Fibroblast of pulmonary artery (primary cell): ENCODE measurements around the gene XCR1.
"Not testable (repeated sequence)": the region's sequence is repeated elsewhere in the genome, so short reads cannot be mapped to it uniquely, and the experiment has no call there.

ENCODE experiments used
- DNase-seq: peaks from one replicate; pipeline ENCODE4 v3.0.0-alpha.2; 2010; ENCODE audit warnings: low read depth
- H3K4me3 ChIP-seq: replicated peaks from 2 replicates; pipeline ENCODE4 v1.5.1; 2011; ENCODE audit warnings: low read depth, mild to moderate bottlenecking, control low read depth, low read length, moderate library complexity
- CTCF ChIP-seq: IDR thresholded peaks from 2 replicates; pipeline ENCODE4 v1.5.1; 2011; ENCODE audit warnings: mild to moderate bottlenecking, control low read depth, low read length, inconsistent platforms; ENCODE audit errors: missing control alignments

XCR1 gene

GRCh38 chr3:46013316-46014094, 13.8 kb downstream of the XCR1 start:
- H3K4me3 ChIP-seq: no peak overlapping the region
- no peak for TF ChIP-seq CTCF
- no peak for DNase-seq

GRCh38 chr3:46012246-46012645, 15.0 kb downstream of the XCR1 start:
- no peak for TF ChIP-seq CTCF
- no peak for DNase-seq
- H3K4me3 ChIP-seq: no peak overlapping the region

- DNase-seq: no peak
- no peak overlapping the region for H3K4me3 ChIP-seq
- no peak for TF ChIP-seq CTCF
These were observed 16.7 kb downstream of the XCR1 start for GRCh38 chr3:46010519-46011113.

GRCh38 chr3:46008058-46008457, 19.2 kb downstream of the XCR1 start:
- no peak overlapping the region for H3K4me3 ChIP-seq
- no peak for DNase-seq
- TF ChIP-seq CTCF: no peak

- no peak overlapping the region for H3K4me3 ChIP-seq
- DNase-seq: no peak
- TF ChIP-seq CTCF: no peak
These were observed 20.0 kb downstream of the XCR1 start for GRCh38 chr3:46007280-46007679.

- no peak for TF ChIP-seq CTCF
- H3K4me3 ChIP-seq: no peak overlapping the region
- DNase-seq: peak; percentile 93
These were observed 20.8 kb downstream of the XCR1 start for GRCh38 chr3:46006238-46007032.

GRCh38 chr3:46003706-46004105, 23.6 kb downstream of the XCR1 start:
- not testable (repeated sequence) for H3K4me3 ChIP-seq, DNase-seq
